ENCODE measurements around the gene SLC25A13.

The SLC25A13 gene

DNA sequence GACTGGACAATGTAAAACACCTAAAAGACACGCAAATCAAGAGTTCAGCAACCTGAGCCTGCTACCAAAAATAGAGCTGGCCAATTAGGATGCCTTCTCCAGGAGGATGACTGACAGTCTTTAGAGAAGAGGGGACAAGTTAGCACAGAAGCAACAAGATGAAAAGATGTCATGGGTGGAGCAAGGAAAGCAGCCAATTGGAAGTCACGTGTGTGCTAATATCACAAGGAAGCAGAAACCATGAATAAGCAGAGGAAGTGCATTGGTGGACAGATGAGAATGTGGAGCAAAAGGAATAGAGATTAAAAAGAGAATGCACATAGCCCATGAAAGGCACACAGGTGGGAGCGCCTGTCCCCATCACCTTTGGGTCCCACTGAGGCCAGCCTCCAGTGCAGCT is 148.1 kb downstream of the SLC25A13 start:
- TF ChIP-seq SIN3A (IDR thresholded peaks at IDR 0.05; ENCODE audit: borderline replicate concordance, insufficient read depth, low read length): no peak
- TF ChIP-seq, protein P1, sequence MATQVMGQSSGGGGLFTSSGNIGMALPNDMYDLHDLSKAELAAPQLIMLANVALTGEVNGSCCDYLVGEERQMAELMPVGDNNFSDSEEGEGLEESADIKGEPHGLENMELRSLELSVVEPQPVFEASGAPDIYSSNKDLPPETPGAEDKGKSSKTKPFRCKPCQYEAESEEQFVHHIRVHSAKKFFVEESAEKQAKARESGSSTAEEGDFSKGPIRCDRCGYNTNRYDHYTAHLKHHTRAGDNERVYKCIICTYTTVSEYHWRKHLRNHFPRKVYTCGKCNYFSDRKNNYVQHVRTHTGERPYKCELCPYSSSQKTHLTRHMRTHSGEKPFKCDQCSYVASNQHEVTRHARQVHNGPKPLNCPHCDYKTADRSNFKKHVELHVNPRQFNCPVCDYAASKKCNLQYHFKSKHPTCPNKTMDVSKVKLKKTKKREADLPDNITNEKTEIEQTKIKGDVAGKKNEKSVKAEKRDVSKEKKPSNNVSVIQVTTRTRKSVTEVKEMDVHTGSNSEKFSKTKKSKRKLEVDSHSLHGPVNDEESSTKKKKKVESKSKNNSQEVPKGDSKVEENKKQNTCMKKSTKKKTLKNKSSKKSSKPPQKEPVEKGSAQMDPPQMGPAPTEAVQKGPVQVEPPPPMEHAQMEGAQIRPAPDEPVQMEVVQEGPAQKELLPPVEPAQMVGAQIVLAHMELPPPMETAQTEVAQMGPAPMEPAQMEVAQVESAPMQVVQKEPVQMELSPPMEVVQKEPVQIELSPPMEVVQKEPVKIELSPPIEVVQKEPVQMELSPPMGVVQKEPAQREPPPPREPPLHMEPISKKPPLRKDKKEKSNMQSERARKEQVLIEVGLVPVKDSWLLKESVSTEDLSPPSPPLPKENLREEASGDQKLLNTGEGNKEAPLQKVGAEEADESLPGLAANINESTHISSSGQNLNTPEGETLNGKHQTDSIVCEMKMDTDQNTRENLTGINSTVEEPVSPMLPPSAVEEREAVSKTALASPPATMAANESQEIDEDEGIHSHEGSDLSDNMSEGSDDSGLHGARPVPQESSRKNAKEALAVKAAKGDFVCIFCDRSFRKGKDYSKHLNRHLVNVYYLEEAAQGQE (IDR thresholded peaks at IDR 0.05; ENCODE audit: insufficient read depth in 1 of 2, low read depth in 2 of 2, low read length in 2 of 2): no peak
- TF ChIP-seq TAF1 (IDR thresholded peaks at IDR 0.05; ENCODE audit: borderline replicate concordance, insufficient read depth, low read length): no peak
- no peak for TF ChIP-seq FOXP2 (optimal IDR thresholded peaks at IDR 0.05; ENCODE audit: borderline replicate concordance, extremely low read depth, extremely low read length, insufficient read depth)

DNA sequence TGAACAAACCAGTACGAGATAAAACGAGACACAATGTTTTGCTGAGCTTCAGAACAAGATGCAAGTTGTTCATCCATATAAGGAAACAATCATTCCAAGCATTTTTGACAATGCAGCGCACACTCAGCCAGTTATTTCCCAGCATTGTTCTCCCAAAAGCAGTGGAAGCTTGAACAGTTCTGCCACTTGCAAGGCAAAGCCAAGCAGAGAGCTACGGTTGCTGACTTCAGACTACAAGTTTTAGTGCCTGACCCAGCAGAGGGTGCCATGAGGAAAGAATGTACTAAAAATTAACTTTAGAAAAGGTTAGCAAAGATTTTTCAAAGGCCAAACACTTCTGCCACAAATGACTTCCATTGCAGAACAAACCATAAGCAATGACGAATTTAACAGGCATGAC is 152.5 kb downstream of the SLC25A13 start:
- no peak for TF ChIP-seq TAF1 (IDR thresholded peaks at IDR 0.05; ENCODE audit: borderline replicate concordance, insufficient read depth, low read length)
- TF ChIP-seq FOXP2 (optimal IDR thresholded peaks at IDR 0.05; ENCODE audit: borderline replicate concordance, extremely low read depth, extremely low read length, insufficient read depth): no peak
- TF ChIP-seq SIN3A (IDR thresholded peaks at IDR 0.05; ENCODE audit: borderline replicate concordance, insufficient read depth, low read length): no peak
- no peak for TF ChIP-seq POLR2AphosphoS5 (IDR thresholded peaks at IDR 0.05; ENCODE audit: low read depth, low read length)
- TF ChIP-seq, protein P1 (IDR thresholded peaks at IDR 0.05; ENCODE audit: insufficient read depth in 1 of 2, low read depth in 2 of 2, low read length in 2 of 2): no peak

DNA sequence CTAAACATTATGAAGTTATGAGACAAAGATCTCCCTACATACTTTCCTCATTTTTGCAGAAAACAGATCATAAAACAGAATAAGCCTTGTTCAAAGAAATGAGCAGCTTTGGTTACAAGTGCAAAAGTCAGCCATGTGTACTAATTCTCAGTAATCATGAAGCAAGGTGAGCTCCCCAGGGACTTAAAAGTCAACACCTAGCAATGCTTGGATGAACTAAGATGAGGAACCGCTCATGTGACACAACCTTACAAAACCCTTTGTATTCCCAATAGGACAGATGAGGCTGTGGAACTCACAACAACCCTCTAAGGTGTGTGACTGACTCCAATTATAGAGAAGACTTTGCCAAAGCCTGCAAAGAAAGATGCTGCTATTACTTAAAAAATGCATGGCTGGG is 154.5 kb downstream of the SLC25A13 start:
- TF ChIP-seq SIN3A (IDR thresholded peaks at IDR 0.05; ENCODE audit: borderline replicate concordance, insufficient read depth, low read length): no peak
- TF ChIP-seq, protein P1 (IDR thresholded peaks at IDR 0.05; ENCODE audit: insufficient read depth in 1 of 2, low read depth in 2 of 2, low read length in 2 of 2): no peak
- no peak for TF ChIP-seq POLR2AphosphoS5 (IDR thresholded peaks at IDR 0.05; ENCODE audit: low read depth, low read length)

DNA sequence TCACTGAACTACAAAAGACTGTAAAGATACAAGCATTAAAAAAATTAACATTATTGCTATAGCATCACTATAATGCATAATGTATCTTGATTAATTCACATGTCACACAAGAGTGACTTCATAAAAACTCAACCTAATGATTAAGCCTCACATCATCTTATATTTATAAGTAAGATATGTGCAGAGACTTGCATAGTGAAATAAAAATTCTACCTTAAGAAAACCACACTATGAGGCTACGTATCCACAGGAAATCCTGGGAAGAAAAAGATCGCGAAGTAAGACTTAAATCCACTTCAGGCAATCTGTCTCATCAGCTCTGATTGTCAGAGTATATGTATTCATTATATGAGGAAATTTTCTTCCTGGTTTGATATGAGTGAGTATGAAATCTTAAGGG is 160.0 kb downstream of the SLC25A13 start:
- TF ChIP-seq SIN3A (IDR thresholded peaks at IDR 0.05; ENCODE audit: borderline replicate concordance, insufficient read depth, low read length): no peak
- no peak for TF ChIP-seq FOXP2 (optimal IDR thresholded peaks at IDR 0.05; ENCODE audit: borderline replicate concordance, extremely low read depth, extremely low read length, insufficient read depth)
- TF ChIP-seq POLR2AphosphoS5 (IDR thresholded peaks at IDR 0.05; ENCODE audit: low read depth, low read length): no peak
- TF ChIP-seq TAF1 (IDR thresholded peaks at IDR 0.05; ENCODE audit: borderline replicate concordance, insufficient read depth, low read length): no peak
- TF ChIP-seq, protein P1 (IDR thresholded peaks at IDR 0.05; ENCODE audit: insufficient read depth in 1 of 2, low read depth in 2 of 2, low read length in 2 of 2): no peak

DNA sequence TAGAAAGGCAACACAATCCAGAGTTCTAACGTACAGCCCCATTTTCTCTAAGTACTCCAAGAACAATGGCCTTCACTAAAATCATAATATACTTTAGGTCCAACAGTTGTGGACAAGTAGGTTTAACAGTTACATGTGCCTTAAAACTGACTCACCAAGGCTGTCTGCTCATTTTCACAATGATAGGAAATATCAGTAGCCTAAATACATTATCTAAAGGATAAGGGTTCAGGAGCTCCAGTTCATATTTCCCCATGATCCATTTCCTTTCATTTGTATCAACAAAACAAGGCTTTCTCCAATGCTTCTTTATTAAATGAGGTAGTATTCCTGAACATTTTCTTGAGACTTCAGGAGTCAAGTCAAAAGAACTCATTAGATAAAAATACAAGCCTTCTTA is 164.0 kb downstream of the SLC25A13 start:
- TF ChIP-seq TAF1 (IDR thresholded peaks at IDR 0.05; ENCODE audit: borderline replicate concordance, insufficient read depth, low read length): no peak
- no peak for TF ChIP-seq FOXP2 (optimal IDR thresholded peaks at IDR 0.05; ENCODE audit: borderline replicate concordance, extremely low read depth, extremely low read length, insufficient read depth)
- TF ChIP-seq, protein P1 (IDR thresholded peaks at IDR 0.05; ENCODE audit: insufficient read depth in 1 of 2, low read depth in 2 of 2, low read length in 2 of 2): no peak
- no peak for TF ChIP-seq SIN3A (IDR thresholded peaks at IDR 0.05; ENCODE audit: borderline replicate concordance, insufficient read depth, low read length)
- no peak for TF ChIP-seq POLR2AphosphoS5 (IDR thresholded peaks at IDR 0.05; ENCODE audit: low read depth, low read length)

Data from PFSK-1 (cell line).